Left renal cortex interstitium (tissue), 4 donors: ENCODE results near the gene KRT72. TPM values are rescaled to one million over a fixed set of nuclear protein-coding genes. Genes with fewer than 3 reads are reported as not detected.

Experiments
- DNase-seq, 4 donors: peaks; one replicate each; pipeline ENCODE4 v3.0.0-alpha.2; 2013; ENCODE audit warnings: low read depth in 4 of 4, low spot score in 2 of 4, missing footprints in 1 of 4
- polyA plus RNA-seq, 4 donors: library from polyadenylated mRNA; unstranded; fragments of 120-200 nt; gene quantifications; one replicate each; pipeline ENCODE4 v1.2.1, GENCODE V29; 2013; ENCODE audit not compliant: insufficient read length in 4 of 4

KRT72 gene
- polyA plus RNA-seq: under 1 TPM in 2 of 4 donors, not detected in 2; 0.08 to 0.17 TPM

DNA sequence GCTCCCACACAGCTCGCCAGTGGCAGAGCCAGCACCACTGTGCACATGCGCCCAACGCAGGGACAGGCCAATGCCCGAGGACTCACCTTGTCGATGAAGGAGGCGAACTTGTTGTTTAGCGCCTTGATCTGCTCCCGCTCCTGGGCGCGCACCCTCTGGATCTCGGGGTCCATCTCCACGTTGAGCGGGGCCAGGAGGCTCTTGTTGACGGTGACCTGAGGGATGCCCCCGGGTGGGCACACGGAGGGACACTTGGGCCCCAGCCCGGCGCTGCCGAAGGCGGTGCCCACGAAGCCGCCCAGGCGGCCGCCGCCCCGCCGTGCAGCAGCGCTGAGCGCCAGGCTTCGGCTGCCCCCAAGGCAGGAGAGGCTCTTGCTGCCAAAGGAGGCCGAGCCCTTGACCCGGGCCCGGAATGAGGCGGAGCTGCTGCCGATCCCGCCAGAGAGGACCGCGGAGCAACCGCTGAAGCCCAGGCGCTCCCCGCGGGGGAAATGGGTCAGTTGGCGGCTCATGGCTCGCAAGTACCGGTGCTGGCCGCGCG lies at the start of gene KRT72:
Gene KRT72, minus strand, starts transcription at position 523 of the 541 bp plus-strand sequence. Its CDS starts 11 bp downstream, at position 512.
- no peak for DNase-seq

DNA sequence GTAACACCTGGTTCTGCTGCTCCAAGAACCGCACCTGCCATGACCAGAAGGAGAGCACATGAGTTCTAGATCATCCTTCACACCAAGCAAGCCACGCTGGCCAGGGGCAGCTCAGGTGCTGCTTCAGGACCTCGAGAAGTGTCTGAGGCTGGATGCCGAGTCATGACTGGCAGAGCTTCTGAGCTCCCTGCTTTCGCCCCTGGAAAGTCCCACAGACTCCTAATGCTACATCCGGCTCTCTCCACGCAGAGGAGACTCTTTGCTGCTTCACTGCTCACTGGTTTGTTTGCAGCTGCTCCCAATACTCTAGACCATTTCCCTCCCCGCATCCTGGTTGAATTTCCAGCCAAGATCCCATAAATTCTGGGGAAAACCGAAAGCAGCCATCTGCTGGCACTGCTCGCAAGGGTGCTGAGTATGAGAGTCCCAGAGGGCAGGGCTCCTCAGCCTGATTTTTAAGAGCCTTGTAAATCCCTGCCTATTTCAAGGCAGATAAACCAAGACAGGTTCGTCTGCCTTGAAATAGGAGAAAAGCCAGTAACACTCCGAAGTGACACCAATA lies 49.3 kb upstream of the KRT72 start:
- peak in 1 of 4 donors; percentile 24 for DNase-seq

DNA sequence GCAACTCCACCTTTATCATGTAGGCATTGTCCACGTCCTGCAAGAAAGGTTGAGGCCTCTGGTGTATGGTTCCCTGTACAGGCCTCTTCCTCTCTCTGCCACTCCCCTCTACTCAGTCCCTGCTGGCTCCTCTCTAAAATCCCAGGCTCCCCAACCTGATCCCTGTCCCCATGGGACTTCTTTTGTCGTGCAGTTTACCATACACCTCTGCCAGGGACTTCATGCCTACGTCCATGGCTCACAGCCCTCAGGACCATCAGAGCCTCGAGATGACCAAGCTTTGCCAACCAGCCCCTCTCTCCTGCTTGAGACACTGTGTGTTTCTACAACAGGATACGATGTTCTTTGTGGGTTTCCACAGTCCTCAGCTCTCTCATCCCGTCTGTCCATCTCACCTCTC lies 47.8 kb upstream of the KRT72 start:
- DNase-seq: no peak

DNA sequence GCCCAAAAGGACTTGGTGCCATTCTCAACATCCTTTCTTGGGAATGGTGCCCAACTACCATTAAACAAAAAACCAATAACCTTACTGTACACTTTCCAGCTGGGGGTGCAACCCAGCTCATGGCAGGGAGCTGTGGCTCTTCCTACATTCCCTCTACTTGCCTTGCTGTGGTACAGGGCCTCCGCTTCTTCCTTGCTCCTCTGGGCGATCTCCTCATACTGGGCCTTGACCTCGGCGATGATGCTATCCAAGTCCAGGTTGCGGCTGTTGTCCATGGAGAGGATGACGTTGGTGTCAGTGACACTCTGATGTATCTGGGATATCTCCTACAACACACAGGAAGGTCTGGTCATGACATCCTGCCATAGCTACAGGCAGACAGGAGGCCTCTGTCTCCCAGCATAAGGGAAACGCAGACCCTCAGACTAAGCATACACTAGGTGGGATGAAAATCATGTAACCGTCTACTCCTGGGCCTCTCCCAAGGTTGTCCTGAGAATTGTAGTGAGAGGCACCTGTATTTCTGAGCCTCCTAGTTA lies 46.8 kb upstream of the KRT72 start:
- no peak for DNase-seq

DNA sequence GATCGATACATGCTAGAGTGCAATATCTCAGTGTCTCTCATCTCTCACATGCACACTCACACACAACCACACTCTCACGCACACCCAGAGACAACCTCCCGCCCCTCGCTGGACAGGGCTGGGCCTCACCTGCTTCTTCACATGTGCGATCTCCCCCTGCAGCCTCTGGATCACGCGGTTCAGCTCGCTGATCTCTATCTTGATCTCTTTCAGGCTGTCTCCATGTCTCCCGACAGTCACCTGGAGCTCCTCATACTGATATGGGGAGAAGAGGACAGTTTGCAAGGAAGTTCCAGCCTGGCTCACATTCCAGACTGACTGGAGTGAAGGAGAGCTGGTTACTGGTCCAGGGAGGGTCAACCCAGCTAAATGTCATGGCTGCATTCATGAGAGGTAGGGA lies 46.3 kb upstream of the KRT72 start:
- no peak for DNase-seq

DNA sequence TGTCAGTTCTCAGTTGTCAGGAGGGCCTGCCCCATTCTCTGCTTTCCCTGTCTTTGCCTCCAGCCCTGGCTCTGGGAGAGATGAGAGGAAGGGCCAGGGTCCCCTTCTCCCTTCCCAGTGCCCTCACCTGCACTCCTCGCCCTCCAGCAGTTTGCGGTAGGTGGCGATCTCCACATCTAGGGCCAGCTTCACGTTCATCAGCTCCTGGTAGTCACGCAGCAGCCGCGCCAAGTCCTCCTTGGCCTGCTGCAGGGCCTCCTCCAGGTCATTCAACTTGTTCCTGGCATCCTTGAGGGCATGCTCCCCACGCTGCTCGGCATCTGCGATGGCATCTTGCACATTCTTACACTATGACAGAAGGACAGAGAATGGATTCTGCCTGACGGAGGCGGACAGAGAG lies 45.4 kb upstream of the KRT72 start:
- DNase-seq: no peak

DNA sequence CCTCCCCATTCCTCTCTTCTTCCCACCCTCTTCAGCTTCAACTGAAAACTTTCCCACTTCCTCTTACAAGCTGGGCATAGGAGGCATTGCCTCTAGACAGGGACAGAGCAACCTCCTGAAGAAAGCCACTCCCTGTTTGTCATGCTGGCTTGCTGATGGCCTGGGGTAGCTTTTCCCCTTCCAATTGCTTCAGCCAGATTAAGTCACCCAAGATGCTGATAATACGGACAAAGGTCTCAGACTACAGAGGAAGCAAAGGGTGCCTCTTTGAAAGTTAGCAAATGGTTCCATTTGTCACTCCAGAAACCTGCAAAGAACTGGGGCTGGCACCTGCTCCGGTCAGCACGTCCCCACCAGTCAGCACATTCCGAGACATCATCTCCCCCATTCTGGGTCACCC lies 44.7 kb upstream of the KRT72 start:
- DNase-seq: no peak

DNA sequence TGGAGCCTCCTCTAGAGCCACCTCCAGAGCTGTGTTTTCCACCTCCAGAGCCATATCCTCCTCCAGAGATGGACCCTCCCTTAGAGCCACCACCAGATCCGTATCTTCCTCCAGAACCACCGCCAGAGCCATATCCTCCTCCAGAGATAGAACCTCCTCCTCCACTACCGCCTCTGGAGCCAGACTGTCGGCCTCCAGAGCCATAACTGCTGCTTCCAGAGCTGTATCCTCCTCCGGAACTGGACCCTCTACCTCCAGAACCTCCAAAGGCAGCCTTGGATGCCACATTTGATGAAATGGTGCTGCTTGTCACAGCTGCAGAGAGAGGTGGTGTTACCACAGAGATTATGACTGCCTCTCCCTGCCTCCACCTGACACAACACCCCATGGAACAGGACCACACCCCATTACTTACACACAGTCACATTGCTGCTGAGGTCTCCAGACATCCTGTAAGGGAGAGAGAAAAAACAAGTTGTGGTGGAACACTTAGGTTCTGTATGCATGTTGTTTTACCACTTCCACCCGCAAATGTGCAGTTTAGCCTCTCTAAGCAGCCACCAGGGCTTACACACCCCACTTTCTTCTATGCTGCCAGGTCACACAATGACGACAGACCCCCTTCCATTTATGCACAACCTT lies 44.0 kb upstream of the KRT72 start:
- no peak for DNase-seq

DNA sequence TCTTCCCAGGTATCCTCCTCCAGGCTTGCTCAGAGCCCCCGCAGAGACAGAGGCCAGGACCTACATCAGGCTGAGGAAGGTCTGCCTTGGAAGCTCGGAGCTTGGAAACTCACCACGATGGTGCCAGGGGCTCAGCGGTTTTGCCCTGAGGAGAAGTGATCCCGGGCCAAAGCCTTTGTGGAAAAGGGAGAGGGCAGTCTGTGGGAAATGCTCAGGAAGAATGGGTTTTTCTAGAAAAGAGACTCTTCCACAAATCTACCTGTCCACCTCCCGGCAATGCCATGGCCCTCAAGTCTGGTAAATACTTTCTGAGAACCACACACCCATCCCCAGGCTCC lies 42.8 kb upstream of the KRT72 start:
- DNase-seq: no peak

DNA sequence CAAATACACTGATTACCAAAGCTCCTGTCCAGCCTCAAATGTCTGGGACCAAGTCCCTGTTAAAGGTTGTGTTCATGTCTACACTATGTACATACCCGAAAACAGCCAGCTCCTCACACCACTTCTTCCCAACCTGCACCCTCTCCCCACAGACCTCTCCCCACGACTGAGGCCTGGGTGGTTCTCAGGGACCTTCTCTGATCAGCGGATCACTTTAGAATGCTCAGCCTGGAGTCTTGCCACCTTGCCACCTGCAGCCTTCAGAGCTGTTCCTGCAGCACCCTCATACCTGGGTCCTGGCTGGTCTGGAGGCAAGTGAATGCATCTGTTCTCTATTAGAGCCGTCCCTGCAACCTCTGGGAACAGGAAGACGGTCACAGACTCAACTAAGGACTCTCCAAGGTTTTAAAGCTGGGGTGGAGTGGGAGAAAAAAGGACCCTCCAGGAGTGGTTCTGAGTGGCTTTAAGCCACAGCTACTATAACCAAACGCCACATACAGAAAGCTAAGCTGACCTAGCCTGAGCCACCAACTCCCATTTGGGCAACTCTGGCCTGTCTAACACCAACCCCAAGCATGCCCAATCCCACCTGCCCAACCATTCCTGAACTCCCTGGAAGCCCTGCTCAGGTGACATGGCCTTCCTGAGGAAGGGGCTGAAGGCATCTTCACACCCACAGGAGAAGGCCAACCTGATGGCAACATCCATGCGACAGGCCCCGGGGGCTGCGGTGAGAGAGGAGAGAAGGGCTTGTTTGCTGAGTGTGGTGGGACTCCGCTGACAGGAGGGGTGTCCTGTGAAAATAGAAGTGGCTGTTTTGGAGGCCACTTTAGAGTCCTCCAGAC lies 42.2 kb upstream of the KRT72 start:
- no peak for DNase-seq

DNA sequence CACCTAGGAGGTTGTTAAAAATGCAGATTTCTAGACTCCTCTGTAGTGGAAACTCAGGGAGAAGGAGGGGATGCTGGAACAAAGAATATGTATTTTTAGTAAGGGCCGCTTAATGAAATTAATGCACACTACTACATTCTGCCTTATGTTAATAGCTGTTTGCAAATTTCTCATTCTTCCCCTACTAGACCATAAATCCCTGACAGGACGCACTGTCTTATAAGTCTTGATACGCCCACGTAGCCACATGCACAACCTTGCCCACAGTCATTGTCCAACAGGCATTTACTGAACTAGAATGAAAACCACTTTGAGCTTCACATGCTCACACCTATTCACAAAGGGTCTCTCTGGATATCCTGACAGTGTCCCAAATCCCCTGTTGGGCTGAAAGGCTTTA lies 40.2 kb upstream of the KRT72 start:
- no peak for DNase-seq

DNA sequence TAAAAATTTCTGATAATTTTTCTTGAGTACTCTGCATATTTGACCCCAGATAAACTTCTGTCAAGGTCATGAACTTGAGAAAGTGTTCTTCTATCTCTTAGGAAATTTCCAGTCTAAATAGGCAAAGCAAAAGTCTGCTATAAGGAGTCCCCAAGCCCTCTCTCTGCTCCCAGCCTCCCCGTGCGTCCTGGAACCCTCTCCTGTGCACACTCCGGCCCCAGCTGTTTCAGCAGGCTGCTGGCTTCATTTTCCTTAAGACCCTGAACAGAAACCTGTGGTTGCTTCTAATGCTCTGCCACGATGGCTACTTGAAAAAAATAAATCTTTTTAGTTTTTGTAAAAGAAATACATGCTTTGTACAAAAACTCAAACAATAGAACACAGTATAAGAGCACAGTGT lies 36.0 kb upstream of the KRT72 start:
- no peak for DNase-seq

DNA sequence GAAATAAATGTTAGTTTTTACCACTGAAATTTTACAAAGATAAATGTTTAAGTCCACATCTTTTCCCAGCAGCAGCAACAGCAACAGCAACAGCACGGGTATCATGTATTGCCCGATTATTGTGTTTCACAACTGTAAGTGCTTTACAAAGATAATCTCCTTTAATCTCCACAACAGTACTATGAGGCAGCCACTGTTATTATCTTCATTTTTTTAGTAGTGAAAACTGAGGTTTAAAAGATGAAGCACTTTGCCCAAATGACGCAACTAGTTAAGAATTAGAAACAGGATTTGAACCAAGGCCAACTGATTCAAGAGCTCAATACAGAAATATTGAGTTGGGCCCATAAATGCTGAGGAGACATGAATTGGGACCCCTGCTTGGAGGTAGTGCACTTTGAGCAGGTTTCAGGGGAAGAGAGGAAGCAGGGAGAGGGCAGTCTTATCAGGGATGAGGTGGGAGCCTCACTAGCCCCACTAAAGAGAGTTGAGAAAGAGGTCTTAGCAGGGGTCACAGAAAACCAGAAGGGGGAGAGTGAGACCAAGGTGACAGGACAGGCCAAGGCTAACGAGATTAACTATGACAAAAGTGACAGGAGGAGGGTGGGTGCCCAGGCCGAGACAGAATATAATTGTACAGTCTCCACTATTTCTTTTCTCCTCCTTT lies 35.5 kb upstream of the KRT72 start:
- DNase-seq: no peak

DNA sequence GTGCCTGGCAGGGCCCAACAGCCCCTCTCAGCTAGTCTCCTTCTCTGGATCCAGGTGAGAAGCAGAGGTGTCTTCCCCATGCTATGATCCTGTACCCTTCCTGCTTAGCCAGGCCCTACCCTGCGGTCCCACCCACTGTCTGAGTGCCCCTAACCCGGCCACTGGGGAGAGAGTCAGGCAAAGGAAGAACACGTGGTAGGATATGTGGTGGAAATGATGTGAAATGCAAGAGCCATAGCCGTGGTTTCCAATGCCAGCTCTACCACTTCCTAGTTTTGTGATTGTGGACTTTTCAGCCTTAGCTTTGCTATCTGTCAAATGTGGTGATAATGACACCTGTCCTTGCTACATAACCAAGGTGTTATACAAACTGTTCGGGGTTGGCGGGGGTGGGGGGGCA lies 34.9 kb upstream of the KRT72 start:
- no peak for DNase-seq

DNA sequence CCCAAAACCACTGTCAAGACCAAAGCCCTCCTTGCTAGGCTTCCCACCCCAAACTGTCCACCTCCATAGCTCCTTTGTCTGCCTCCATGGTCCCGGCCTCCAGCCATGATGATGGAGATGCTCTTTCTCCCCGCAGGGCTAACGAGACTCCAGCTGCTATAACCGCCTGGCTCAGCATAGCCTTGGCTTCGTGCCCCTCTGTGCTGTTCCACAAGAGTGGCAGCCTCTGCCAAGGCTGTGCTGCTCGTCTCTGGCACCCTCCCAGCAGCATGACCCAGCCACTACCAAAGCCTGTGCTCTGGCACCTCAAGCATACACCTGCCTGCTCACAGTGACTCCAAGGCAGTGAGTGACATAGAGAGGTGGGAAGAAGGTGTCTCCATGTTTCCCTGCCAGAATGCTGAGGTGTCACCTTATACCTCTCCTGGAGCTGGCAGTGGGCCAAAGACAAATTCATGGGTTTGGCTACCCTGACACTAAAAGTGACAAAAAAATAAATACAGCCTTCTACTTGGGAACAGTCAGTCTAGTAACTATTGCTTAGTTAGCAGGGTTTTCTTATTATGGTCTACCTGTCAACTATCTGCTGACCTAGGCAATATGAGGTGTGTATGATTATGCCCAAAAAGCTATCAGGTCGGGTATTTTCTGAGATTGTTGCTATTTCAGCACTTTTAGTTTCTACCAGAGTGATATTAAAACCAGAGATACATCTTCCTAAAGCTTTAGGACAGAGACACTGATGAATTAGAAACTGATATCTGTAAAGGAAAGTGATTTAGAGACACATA lies 33.2 kb upstream of the KRT72 start:
- no peak for DNase-seq

DNA sequence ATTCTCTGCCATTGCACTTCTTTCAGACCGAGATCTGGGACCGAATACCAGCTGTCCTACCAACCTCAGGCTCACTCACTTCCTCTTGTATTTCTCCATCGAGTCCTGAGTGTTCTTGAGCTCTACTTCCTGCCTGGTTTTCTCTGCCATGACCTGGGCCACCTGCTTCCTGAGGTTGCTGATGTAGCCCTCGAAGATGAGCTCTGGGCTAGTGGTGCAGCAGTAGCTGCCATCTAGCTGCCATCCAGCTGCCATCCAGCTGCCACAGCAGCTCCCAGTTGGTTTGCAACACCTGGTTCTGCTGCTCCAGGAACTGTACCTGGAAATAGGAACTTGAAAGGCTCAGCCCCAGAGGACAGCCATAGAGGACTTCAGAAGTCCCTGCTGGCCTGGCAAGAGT lies 32.1 kb upstream of the KRT72 start:
- no peak for DNase-seq

DNA sequence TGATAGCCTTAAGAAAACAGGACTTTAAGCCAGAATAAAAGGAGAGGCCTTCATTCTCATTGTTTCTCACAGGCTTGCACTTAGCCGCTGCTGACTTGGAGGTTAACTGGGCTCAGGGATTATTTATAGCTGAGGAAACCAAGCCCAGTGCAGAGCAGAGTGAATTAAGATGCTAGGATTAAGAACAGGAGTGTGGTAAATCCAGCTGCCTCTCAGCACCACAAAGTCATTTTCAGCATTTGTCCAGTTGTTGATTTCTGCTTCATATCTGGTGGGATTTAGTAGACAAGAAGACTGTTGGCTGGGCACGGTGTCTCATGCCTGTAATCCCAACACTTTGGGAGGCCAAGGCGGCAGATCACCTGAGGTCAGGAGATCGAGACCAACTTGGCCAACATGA lies 31.4 kb upstream of the KRT72 start:
- no peak for DNase-seq

DNA sequence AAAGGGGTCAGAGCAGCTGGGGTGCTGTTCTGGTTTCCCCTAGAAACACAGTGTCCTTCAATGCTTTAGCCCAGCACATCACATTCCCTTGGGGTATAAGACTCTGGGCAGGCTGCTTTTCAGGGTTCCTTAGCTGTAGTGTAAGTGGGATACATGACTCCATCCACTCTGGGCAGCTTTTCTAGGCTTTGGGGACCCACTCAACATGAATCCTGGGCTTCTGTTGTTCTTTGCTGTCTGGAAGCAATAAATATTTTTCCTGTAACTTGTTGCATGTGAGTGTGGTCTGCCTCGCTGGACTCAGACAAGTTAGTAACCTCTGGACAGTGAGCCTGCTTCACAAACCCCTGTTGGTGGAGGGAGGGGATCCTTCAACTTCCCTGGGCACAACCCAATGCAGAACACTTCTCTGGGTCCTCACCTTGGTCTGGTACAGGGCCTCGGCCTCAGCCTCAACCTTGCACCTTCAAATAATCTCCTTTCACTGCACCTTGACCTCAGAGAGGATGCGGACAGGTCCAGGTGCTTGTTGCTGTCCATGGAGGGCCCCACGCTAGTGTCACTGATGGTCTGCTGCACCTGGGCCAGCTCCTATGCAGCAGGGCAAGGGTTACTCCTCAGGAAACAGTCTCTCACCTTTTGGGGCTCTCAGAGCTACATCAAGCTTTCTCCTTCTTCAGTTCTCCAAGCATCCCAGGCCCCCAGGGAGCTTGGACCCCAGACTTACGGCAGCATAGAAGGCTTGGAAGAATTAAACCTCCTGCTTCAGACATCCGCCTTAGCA lies 30.6 kb upstream of the KRT72 start:
- DNase-seq: no peak

DNA sequence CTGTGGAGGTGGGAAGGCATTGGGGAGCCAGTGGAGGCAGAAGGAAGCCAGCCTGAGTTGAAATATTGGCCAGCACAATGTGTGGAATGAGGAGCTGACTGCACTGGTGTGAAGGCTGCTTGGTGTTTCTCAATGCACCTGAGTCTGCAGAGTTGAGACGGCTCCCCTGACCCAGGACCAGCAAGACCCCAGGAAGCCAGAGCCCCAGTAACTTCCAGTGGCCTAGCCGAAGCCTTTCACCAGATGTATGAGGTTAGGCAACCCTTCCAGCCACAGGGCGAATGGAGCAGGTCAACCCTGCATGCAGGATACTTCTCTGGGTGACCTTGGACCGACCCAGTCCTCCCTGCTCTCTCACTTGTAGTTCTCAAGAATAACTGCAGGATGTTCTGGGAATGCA lies 30.0 kb upstream of the KRT72 start:
- no peak for DNase-seq
